H1 (cell line): Measurements from ENCODE around the gene PROK1. TPM values are rescaled to one million over a fixed set of nuclear protein-coding genes. Genes with fewer than 3 reads are reported as not detected.

ENCODE experiments used
- CTCF ChIA-PET: fragments of 300-600 bp; sonication (Branson Sonifier 250); formaldehyde crosslinking; loops from one replicate; lab custom pipeline; 2021; ENCODE audit not compliant: partially characterized antibody; lab: Charles Lee
- POLR2A ChIA-PET: fragments of 300-600 bp; sonication (Branson Sonifier 250); formaldehyde crosslinking; loops from one replicate; lab custom pipeline; 2021; ENCODE audit warnings: inconsistent platforms; ENCODE audit not compliant: partially characterized antibody; lab: Charles Lee
- DNase-seq, 2 experiments: peaks; one replicate each; pipeline versions ENCODE4 v3.0.0 to v3.0.0-alpha.2; 2010 to 2022; ENCODE audit warnings: low spot score in 2 of 2, low read depth in 1 of 2, mixed read lengths in 1 of 2
- FAIRE-seq: peaks from 2 replicates; lab custom pipeline; 2011; peaks lifted over from hg19 to GRCh38; lab: Jason Lieb, UNC
- H2AFZ ChIP-seq: 2 replicates; pipeline ENCODE4 v1.8.1; 2012; ENCODE audit warnings: low read length, inconsistent platforms
- H2AK5ac ChIP-seq: 2 replicates; pipeline ENCODE4 v1.6.1; 2013; ENCODE audit warnings: low read depth, low read length
- H2BK120ac ChIP-seq: replicated peaks from 2 replicates; pipeline ENCODE3; 2013; ENCODE audit warnings: low read depth, low read length, inconsistent platforms
- H2BK12ac ChIP-seq: 2 replicates; pipeline ENCODE4 v1.6.1; 2013; ENCODE audit warnings: low read depth, low read length
- H2BK15ac ChIP-seq: 2 replicates; pipeline ENCODE4 v1.6.1; 2013; ENCODE audit warnings: low read length
- H2BK20ac ChIP-seq: 2 replicates; pipeline ENCODE4 v1.6.1; 2013; ENCODE audit warnings: low read length
- H2BK5ac ChIP-seq: 2 replicates; pipeline ENCODE4 v1.6.1; 2013; ENCODE audit warnings: low read depth, low read length
- H3K14ac ChIP-seq: 2 replicates; pipeline ENCODE4 v1.6.1; 2013; ENCODE audit warnings: inconsistent platforms; ENCODE audit not compliant: insufficient read length
- H3K18ac ChIP-seq: 2 replicates; pipeline ENCODE4 v1.6.1; 2013; ENCODE audit warnings: low read length; ENCODE audit errors: extremely low read depth
- H3K23ac ChIP-seq: 2 replicates; pipeline ENCODE4 v1.6.1; 2013; ENCODE audit warnings: inconsistent platforms; ENCODE audit not compliant: insufficient read length
- H3K23me2 ChIP-seq: 2 replicates; pipeline ENCODE4 v1.6.1; 2013; ENCODE audit warnings: low read depth, low read length
- H3K27ac ChIP-seq: 2 replicates; pipeline ENCODE4 v1.6.1; 2011; ENCODE audit warnings: low read depth, low read length, inconsistent platforms
- H3K27me3 ChIP-seq, 4 experiments: replicated peaks in 1 of 4; 1 replicate in 1 of 4; 2 replicates in 3 of 4; pipeline versions ENCODE4 v1.6.1 to v1.8.1; 2011 to 2013; ENCODE audit warnings: low read length in 3 of 4, mild to moderate bottlenecking in 3 of 4, inconsistent platforms in 2 of 4, mixed read lengths in 2 of 4, moderate library complexity in 1 of 4; ENCODE audit not compliant: control insufficient read depth in 3 of 4, insufficient read depth in 3 of 4; ENCODE audit errors: extremely low read depth in 1 of 4
- H3K36me3 ChIP-seq, 4 experiments: 2 replicates each; pipeline versions ENCODE4 v1.6.1 to v1.8.1; 2011 to 2013; ENCODE audit warnings: mild to moderate bottlenecking in 4 of 4, low read length in 3 of 4, moderate library complexity in 2 of 4, control low read depth in 1 of 4, inconsistent platforms in 1 of 4; ENCODE audit not compliant: insufficient read depth in 4 of 4, control insufficient read depth in 2 of 4
- H3K4ac ChIP-seq: replicated peaks from 2 replicates; pipeline ENCODE3; 2013; ENCODE audit warnings: low read length, low read depth, mixed read lengths, inconsistent platforms; ENCODE audit not compliant: insufficient read length
- H3K4me1 ChIP-seq, 4 experiments: replicated peaks in 1 of 4; 1 replicate in 1 of 4; 2 replicates in 3 of 4; pipeline versions ENCODE4 v1.6.1 to v1.8.1; 2011 to 2013; ENCODE audit warnings: low read length in 3 of 4, inconsistent platforms in 2 of 4, mixed read lengths in 1 of 4; ENCODE audit not compliant: insufficient read depth in 4 of 4, control insufficient read depth in 3 of 4
- H3K4me2 ChIP-seq, 2 experiments: 2 replicates each; pipeline versions ENCODE4 v1.6.1 to v1.8.1; 2011 to 2013; ENCODE audit warnings: low read depth in 2 of 2, low read length in 2 of 2, control low read depth in 1 of 2, inconsistent platforms in 1 of 2, mild to moderate bottlenecking in 1 of 2; ENCODE audit not compliant: insufficient read depth in 1 of 2
- H3K4me3 ChIP-seq, 4 experiments: fragments of 200-600, 300-600 bp in 1 of 4; sonication (generic), shearing (Covaris generic), sonication (Bioruptor Twin) in 1 of 4; 2 replicates each; pipeline versions ENCODE4 v1.5.1 to v1.8.1; 2011 to 2016; ENCODE audit warnings: low read length in 4 of 4, low read depth in 3 of 4, control low read depth in 2 of 4, inconsistent platforms in 2 of 4, mild to moderate bottlenecking in 2 of 4, mixed read lengths in 1 of 4, moderate library complexity in 1 of 4; ENCODE audit not compliant: insufficient read depth in 2 of 4; ENCODE audit errors: extremely low read depth in 1 of 4
- H3K56ac ChIP-seq: replicated peaks from 2 replicates; pipeline ENCODE3; 2013; ENCODE audit warnings: low read depth, mild to moderate bottlenecking, mixed read lengths, low read length, inconsistent platforms; ENCODE audit not compliant: insufficient read length
- H3K79me1 ChIP-seq: 2 replicates; pipeline ENCODE4 v1.6.1; 2013; ENCODE audit warnings: low read depth, low read length, control low read depth
- H3K79me2 ChIP-seq, 2 experiments: 2 replicates each; pipeline versions ENCODE4 v1.6.1 to v1.8.1; 2012 to 2013; ENCODE audit warnings: low read length in 2 of 2, mild to moderate bottlenecking in 2 of 2, inconsistent platforms in 1 of 2; ENCODE audit not compliant: insufficient read depth in 2 of 2, control insufficient read depth in 1 of 2
- H3K9ac ChIP-seq, 4 experiments: replicated peaks in 1 of 4; 1 replicate in 1 of 4; 2 replicates in 3 of 4; pipeline versions ENCODE4 v1.6.1 to v1.8.1; 2011 to 2013; ENCODE audit warnings: low read depth in 3 of 4, low read length in 3 of 4, control low read depth in 2 of 4, mild to moderate bottlenecking in 2 of 4, moderate library complexity in 2 of 4, inconsistent platforms in 1 of 4; ENCODE audit errors: extremely low read depth in 1 of 4
- H3K9me3 ChIP-seq, 2 experiments: 2 replicates each; pipeline versions ENCODE4 v1.6.1 to v1.8.1; 2012 to 2013; ENCODE audit warnings: mild to moderate bottlenecking in 2 of 2, moderate library complexity in 2 of 2, control low read depth in 1 of 2, inconsistent platforms in 1 of 2, low read depth in 1 of 2, low read length in 1 of 2, mixed read lengths in 1 of 2; ENCODE audit not compliant: insufficient read depth in 2 of 2
- H4K20me1 ChIP-seq, 2 experiments: replicated peaks in 1 of 2; 2 replicates each; pipeline versions ENCODE3 to v1.8.1; 2011 to 2013; ENCODE audit warnings: inconsistent platforms in 2 of 2, low read length in 2 of 2, mild to moderate bottlenecking in 1 of 2; ENCODE audit not compliant: insufficient read depth in 2 of 2, control insufficient read depth in 1 of 2
- H4K5ac ChIP-seq: 2 replicates; pipeline ENCODE4 v1.6.1; 2013; ENCODE audit warnings: low read length, low read depth, mixed read lengths, inconsistent platforms; ENCODE audit not compliant: insufficient read length
- H4K8ac ChIP-seq: 2 replicates; pipeline ENCODE4 v1.8.0; 2013; ENCODE audit warnings: mild to moderate bottlenecking, moderate library complexity, low read length, inconsistent platforms; ENCODE audit not compliant: insufficient read depth; ENCODE audit errors: extremely low read depth
- H4K91ac ChIP-seq: replicated peaks from 2 replicates; pipeline ENCODE3; 2013; ENCODE audit warnings: low read length, mixed read lengths, inconsistent platforms; ENCODE audit not compliant: insufficient read length
- CHD2 ChIP-seq: IDR thresholded peaks from 2 replicates; pipeline ENCODE4 v1.6.1; 2012; ENCODE audit warnings: low read length, improper control_type of control experiment
- KDM1A ChIP-seq: fragments of 200-600, 300-600 bp; sonication (generic); IDR thresholded peaks from 2 replicates; pipeline ENCODE4 v1.7.1; 2016; ENCODE audit warnings: mild to moderate bottlenecking, low read length, borderline replicate concordance
- ZNF274 ChIP-seq: IDR thresholded peaks from 2 replicates; pipeline ENCODE4 v1.7.0; 2012; ENCODE audit warnings: low read length, borderline replicate concordance; ENCODE audit errors: extremely low read depth
- WGBS, 2 experiments: shearing (Covaris generic) in 1 of 2; methylation state at CpG; one replicate each; pipeline versions ENCODE4 v1.1.6 to v1.1.7; 2013 to 2015; ENCODE audit warnings: low lambda C conversion rate in 2 of 2, mixed read lengths in 2 of 2, inconsistent platforms in 1 of 2, low coverage in 1 of 2, missing lambda C conversion rate in 1 of 2; ENCODE audit not compliant: insufficient replicate concordance in 2 of 2, insufficient coverage in 1 of 2, insufficient read length in 1 of 2; ENCODE audit errors: extremely low coverage in 1 of 2, missing lambda C conversion rate in 1 of 2; 5-methylcytosine and 5-hydroxymethylcytosine counted together
- polyA plus RNA-seq, 7 experiments: library from polyadenylated mRNA; depleted of rRNA in 3 of 7; stranded (reverse) in 5 of 7; unstranded in 2 of 7; fragments of >200 nt in 5 of 7; fragments of 200-250 nt in 2 of 7; gene quantifications; 1 replicate in 5 of 7; 2 replicates in 1 of 7; 4 replicates in 1 of 7; pipeline versions ENCODE4 v1.2.1 to v1.2.3, GENCODE V29; 2011 to 2013; ENCODE audit warnings: missing spikeins in 2 of 7, mixed read lengths in 2 of 7
- total RNA-seq: library from RNA; stranded (reverse); fragmentation: NEBNext Ultra II Directional; extraction: Animal tissue kit (Norgen Biotek cat#: 25700); gene quantifications from 2 replicates; pipeline ENCODE4 v1.2.1, GENCODE V29; 2021

Gene PROK1
- total and polyA plus RNA-seq, 2 of the 8 experiments (the other 6 are each of a cell fraction or from before 2014, with no cell fraction given): 0.12 TPM; not detected in 1

GRCh38 chr1:110452330-110452729 is 1.4 kb downstream of the PROK1 start:
- Histone ChIP-seq H2BK120ac (no peak overlapping the region), H2BK20ac (no peak overlapping the region), H3K56ac (no peak overlapping the region), H3K4me3 (no peak overlapping the region), H3K9me3 (no peaks in the 10 kb centered on the region), H2AFZ (no peak overlapping the region), H3K18ac (no peak overlapping the region), H4K8ac (no peak overlapping the region), H2BK15ac (no peak overlapping the region), H3K23ac (no peak overlapping the region), H3K36me3 (no peaks in the 10 kb centered on the region), H3K79me2 (no peaks in the 10 kb centered on the region), H2AK5ac (no peak overlapping the region), H4K91ac (no peak overlapping the region), H3K27me3 (no peaks in the 10 kb centered on the region), H3K9ac (no peak overlapping the region), H4K5ac (no peak overlapping the region), H3K27ac (no peak overlapping the region), H3K23me2 (no peaks in the 10 kb centered on the region), H2BK5ac (no peak overlapping the region), H4K20me1 (no peaks in the 10 kb centered on the region), H2BK12ac (no peak overlapping the region), H3K14ac (no peak overlapping the region), H3K79me1 (no peaks in the 10 kb centered on the region), H3K4ac (no peak overlapping the region), H3K4me2 (no peak overlapping the region), H3K4me1 (peaks cover 2 to 5% (median 3%) of the 10 kb centered on the region in 4 experiments; a peak in 4 of 7 replicates)
- DNase-seq: no peak
- ChIA-PET CTCF (interaction anchor here (1.1 to 35.1 kb wide), 13 partner anchors 8 to 318 kb away, joined by 3 to 828 read pairs (median 7); partner anchors contain the start of genes KCNC4 and LAMTOR5), POLR2A (no interaction called here)
- 81% methylated on average over 7 of the region's 7 CpGs; no CpG with 5 or more reads in 1 of the 2 experiments for WGBS, 2 experiments
- TF ChIP-seq KDM1A: no peak
- TF ChIP-seq CHD2: no peak
- no peak for TF ChIP-seq ZNF274
- no peak for FAIRE-seq
